Kidney tubule cell (primary cell): ENCODE measurements around the gene VPREB3.

ENCODE experiments used
- DNase-seq: peaks from one replicate; pipeline ENCODE4 v3.0.0-alpha.2; 2018; ENCODE audit warnings: low spot score

The VPREB3 gene

DNA sequence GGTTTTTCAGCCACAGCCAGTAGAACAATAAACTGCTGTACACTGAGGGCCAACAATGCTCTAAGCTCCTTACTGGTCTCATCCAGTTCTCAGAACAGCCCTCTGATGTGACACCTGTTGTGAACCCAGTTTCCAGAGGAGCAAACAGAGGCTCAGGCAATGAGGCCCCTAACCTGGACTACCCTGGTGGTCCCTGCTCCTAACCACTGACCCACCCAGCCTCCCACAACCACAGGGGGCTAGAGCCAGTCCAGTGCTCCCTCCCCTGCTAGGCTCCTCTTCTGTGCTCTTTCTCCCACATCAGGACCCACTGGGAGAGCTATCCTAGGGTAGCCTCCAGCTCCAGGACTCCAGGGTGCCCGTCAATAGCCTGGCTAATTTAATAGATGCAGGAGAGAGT, 28.5 kb upstream of the VPREB3 start:
- no peak for DNase-seq

DNA sequence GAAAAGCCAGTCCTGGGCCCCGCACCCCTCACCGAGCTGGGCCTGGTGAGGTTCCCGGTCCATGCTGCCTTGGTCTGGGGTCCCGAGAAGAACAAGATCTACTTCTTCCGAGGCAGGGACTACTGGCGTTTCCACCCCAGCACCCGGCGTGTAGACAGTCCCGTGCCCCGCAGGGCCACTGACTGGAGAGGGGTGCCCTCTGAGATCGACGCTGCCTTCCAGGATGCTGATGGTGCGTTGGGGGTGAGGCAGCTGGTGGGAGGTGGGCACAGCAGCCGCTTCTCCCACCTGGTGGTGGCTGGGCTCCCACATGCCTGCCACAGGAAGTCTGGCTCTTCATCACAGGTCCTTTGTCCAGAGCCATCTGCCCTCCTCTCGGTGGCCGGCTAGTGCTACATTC, 28.0 kb upstream of the VPREB3 start:
- no peak for DNase-seq

DNA sequence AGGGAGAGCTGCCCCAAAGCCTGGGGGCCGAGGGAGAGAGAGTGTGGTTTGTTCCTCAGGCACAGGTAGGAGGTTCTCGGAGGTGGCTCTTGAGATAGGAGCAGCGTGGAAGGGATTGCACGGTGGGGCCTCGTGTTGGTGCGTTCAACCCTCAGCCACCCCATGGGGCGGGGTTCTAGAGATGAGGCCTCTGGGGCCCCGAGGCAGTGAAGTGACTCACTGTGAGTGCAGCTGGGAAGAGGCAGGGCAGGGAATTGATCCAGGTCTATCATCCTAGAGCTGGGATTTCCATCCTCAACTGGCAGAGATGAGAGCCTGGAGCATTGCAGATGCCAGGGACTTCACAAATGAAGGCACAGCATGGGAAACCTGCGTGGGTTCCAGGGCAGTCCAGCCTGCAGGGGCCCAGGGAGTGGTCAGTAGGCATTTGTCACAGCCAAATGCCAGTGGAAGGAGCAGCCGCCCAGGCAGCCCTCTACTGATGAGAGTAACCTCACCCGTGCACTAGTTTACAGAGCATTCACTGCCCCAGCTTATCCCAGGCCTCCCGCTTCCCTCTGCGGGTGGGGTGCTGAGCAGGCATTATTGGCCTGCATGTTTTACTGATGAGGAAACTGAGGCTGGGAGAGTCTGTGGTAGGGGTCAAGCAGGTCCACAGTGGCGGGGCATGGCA, 27.4 kb upstream of the VPREB3 start:
- DNase-seq = peak; percentile 28

DNA sequence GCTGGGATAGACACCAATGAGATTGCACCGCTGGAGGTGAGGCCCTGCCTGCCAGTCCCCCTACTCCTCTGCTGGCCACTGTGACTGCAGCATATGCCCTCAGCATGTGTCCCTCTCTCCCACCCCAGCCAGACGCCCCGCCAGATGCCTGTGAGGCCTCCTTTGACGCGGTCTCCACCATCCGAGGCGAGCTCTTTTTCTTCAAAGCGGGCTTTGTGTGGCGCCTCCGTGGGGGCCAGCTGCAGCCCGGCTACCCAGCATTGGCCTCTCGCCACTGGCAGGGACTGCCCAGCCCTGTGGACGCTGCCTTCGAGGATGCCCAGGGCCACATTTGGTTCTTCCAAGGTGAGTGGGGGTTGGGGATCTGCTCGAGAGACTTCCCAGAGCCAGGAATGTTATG, 26.8 kb upstream of the VPREB3 start:
- no peak for DNase-seq

DNA sequence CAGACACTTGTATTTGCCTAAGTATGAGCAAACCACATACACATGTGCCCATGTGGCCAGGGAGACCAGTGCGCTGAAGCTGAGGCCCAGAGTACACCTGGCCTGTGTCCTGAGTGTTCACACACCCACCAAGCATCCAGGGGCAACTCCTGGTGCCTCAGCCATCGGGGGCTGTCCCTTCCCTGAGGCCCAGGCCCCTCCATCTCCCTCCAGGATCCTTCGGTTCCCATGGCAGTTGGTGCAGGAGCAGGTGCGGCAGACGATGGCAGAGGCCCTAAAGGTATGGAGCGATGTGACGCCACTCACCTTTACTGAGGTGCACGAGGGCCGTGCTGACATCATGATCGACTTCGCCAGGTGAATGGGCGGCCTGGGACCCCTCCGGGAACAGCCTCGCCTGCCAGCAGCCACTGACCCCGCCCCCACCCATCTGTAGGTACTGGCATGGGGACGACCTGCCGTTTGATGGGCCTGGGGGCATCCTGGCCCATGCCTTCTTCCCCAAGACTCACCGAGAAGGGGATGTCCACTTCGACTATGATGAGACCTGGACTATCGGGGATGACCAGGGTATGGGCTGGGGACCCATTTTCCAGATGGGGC, 26.0 kb upstream of the VPREB3 start:
- DNase-seq = no peak

DNA sequence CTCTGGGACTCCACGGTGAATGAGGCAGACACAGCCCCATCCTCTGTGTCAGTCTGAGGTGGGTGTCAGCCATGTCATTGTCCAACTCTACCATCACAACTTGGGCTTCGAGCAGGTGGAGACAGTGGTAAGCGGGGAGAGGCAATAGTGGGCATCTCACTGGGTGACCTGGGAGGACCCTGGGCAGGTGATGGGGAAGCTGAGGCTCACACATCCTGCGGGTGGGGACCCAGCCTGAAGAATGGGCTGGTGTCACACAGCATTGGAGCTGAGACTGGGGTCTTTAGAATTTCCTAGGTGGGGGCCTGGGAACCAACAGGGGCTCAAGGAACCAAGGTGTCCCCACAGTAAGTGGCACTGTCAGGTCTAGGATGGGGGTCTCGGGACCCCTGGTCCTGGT, 25.5 kb upstream of the VPREB3 start:
- DNase-seq = no peak

DNA sequence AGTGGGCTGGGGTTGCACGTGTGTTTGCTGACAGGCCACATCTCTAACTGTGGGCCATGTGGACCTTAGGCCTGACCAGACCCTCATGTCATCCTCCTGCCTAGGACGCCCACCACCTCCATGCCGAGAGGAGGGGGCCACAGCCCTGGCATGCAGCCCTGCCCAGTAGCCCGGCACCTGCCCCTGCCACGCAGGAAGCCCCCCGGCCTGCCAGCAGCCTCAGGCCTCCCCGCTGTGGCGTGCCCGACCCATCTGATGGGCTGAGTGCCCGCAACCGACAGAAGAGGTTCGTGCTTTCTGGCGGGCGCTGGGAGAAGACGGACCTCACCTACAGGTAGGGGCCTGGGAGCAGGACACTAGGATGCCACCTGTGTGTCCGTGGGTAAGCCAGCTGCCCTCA, 24.9 kb upstream of the VPREB3 start:
- DNase-seq = no peak

DNA sequence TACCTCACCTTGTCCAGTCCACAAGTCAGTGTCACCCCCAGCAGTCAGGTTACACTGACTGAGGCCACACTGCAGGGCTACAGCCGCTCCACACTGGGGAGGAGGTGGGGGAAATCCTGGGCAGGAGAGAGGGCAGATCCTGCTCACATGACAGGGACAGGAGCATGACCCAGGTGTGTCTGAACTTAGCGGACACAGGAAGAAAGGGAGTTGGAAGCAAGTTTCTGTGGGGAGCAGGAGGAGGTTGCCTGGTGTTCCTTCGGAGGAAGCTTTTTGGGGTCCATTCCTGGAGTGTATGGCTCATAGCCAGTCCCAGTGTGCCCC, 24.3 kb upstream of the VPREB3 start:
- no peak for DNase-seq

DNA sequence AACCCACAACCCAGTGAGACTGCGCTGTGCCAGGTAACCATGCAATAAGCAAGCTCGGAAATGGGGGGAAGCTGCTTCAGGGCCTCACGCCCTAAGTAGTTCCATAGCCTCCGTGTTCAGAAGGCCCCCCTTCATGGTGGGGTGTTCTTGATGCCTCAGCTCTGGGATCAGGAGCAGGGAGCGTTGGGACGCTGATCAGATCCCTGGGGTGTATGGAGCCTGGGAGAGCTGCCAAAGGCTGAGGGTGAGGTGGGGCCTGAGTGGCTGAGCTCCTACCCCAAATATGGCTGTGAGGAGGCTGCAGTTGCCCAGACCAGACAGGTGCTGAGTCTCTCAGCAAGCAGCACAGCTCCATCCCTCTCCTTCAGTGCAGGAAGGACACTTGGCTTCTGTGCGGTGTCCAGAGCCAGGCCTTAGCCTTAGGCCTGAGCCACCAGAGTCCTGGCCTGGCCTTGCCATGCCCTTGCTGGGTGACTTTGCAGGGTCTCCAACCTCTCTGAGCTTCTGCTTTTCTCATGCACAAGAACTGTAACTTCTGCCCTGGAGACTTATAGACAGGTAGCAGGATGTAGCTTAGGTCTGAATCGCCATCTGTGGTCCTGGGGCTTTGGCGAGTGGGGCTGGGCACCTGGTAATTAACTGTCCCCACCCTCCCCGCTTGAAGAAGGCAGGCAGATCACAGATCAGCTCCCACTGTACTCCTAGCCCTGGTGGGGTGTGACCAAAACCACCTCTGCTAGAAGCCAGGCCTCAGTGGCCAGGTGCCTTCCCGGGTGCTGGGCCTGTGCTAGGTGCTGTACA, 23.8 kb upstream of the VPREB3 start:
- DNase-seq = no peak

DNA sequence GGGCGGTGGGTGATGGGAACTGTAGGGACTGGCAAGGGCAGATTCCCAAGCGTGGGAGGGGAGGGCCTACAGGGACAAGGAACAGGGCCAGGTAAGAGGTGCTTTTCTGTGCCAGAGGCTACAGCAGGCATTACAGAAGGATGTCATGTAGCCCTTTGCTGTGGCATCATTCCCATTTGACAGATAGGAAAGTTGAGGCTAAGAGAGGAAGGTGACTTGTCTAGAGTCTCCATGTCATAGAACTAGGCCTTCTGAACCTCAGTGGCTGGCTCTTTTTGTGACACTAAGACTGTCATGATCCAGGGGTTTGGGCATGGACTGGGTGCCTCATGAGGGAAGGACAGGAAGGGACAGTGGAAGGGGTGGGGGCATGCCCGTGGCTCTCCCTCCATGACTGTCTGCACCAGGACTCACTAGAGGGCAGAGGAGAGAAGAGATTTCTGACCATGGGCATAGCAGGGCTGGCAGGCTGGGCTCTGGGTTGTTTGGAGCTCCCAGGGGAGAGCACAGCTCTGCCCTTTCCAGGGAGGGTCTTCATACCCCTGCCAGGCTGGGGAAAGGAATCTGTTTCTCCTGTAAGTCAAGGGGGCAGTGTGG, 21.7 kb upstream of the VPREB3 start:
- no peak for DNase-seq

DNA sequence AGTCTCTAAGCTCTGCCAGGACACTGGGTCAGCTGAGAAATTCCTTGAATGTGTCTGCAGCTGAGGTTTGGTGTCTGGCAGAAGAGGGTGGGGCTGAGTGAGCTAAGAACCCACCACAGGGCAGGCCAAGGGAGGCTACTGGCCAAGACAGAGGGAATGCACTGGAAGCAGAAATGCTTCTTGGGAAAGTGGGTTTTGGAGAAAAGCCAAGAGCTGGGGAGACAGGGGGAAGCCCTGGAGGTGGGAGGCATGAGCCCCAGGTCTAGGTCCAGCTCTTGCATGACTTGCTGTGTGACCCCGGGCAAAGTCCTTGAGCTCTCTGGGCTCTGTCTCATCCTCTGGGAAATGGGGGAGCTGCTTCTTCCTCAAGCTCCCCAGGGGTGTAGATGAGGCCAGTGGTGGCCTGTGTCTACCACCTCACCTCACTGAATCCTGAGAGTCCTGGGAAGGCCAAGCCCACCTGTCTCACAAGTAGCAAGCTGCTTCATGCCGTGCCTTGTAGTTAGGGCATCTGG, 20.8 kb upstream of the VPREB3 start:
- peak; percentile 49 for DNase-seq

DNA sequence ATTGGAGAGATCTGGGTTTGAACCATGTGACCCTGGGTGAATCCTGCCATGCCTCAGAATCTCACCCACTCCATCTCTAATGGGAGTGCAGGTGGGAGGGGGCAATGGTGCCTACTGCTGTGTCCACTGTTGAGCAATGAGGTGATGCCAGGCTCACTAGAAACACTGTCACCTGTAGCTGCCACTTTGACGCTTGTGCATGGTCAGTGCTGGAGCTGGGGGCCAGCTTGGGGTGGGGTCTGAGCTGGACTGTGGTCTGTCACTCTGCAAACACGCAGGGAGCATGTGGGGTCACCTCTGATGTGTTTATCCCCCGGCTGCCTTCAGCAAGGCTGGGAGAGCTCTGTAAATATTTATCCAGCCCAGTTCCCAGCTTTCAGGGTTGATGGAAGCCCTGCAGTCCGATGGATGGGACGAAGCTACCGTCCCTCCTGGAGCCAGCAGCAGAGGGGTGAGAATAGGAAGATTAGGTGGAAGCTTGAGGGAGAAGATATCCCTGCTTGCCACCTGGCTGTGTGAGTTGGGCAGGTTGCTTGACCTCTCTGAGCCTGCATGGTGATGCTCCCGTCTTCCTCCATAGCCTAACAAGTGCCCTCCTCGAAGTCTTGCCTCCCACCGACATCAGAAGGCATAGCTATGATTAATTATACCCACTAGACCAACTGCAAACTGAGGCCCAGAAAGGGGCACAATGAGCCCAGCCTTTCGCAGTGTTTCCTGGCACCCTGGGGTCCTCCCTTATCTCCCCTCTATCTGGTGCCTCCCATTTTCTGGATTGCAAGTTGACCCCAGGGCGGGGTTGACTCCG, 20.1 kb upstream of the VPREB3 start:
- DNase-seq = no peak

DNA sequence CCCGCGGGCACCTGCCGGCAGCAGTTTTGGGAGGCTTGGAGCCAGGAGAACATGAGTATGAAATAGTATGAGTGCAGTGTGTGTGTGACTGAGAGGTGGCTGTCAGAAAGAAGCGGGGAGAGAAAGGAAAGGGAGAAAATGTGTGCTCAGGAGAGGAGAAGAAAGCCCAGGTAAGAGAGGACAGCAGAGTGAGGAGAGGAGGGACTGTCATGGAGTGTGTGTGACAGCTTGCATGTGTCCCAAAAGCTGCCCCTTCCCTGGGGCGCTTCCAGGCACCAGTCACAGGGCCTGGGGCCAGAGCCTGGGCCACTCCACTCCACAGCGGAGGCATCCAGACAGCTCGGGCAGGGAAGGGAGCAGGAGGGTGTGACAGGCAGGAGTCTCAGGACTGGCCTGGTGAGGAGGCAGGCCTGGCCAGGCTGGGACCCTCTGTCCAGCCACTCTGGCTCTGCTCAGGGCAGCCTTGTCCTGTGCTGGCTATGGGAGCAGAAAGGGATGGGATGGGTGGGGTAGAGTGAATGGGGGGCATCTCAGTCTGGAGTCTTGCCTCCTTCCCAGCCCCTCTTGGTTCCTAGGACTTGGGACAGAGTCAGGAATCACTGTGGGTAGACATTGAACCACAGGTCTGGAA, 19.4 kb upstream of the VPREB3 start:
- no peak for DNase-seq

DNA sequence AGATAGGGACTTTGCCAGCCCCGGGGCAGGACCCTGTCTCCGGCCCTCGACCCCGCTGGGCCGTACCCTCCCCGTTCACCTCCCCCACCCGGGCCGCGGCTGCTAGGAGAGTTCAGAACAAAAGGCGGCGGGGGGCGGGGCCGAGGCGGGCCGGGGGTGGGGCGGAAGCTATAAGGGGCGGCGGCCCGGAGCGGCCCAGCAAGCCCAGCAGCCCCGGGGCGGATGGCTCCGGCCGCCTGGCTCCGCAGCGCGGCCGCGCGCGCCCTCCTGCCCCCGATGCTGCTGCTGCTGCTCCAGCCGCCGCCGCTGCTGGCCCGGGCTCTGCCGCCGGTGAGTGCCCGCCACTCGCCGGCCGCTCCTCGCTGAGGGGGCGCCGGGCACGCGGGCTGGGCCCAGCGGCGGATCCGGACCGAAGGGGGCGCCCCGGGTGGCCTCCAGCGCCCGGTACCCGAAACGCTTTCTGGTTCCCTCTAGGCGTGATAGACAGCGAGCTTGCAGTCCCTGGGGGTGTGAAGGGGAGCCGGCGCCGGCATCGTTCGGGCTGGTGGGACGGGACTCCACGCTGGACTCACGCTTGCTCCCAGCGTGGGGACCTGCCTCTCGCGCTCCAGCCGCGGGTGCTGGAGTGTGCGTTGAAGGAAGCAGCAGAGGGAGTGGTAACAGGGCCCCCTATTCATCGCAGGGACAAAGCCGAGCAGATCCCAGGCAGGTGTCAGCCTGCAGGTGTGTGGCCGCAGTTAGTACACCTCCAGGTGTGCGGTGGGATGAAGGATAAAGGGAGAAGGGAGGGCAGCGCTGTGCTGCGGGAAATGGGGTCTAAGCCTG, 18.6 kb upstream of the VPREB3 start, which contains the start of gene MMP11:
Gene MMP11, plus strand, starts transcription at position 201 of the 825 bp plus-strand sequence. Its CDS starts 22 bp downstream, at position 223.
- DNase-seq = peak; percentile 43

DNA sequence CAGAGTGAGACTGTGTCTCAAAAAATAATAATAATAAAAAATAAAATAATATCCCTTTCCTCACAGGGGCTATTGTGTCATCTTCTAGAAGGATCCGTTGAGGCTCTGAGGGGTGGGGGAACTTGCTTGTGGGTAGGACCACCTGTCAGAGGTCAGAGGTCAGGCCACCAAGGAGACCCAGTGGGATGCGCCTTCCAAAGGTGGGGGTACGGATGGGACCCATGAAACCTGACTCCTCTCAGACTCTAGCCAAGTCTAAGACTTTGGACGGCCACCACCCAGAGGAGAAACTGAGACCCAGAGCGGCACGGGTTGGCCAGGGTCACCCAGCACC, 18.1 kb upstream of the VPREB3 start:
- DNase-seq = no peak

DNA sequence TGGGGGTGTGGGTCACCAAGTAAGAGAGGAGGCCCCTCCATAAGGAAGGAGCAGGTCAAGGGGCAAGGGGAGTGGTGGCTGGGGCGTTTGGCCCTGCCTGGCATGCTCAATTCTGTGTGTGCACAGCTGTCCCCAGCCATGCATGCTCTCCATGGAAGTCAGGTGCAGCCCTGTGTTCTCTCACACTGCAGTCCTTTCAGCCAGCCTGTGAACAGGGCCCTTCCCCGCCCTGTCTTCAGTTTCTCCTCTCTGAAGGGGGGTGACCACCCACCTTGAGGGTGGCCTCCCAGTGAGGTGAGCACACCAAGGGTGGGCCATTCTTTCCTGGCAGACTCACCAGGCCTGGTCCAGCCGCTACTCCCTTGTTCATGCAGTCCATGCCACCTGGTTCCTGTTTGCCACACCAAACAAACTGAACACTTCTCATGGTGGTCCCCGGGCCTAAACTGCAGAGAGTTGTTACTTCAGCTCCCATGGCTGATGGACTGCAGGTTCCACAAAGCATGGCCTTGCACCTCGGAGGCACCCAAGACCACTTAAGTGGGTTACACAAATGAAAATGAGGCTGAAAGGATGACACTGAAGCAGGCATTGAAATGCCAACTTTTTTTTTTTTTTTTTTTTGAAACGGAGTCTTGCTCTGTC, 15.2 kb upstream of the VPREB3 start:
- DNase-seq = no peak

DNA sequence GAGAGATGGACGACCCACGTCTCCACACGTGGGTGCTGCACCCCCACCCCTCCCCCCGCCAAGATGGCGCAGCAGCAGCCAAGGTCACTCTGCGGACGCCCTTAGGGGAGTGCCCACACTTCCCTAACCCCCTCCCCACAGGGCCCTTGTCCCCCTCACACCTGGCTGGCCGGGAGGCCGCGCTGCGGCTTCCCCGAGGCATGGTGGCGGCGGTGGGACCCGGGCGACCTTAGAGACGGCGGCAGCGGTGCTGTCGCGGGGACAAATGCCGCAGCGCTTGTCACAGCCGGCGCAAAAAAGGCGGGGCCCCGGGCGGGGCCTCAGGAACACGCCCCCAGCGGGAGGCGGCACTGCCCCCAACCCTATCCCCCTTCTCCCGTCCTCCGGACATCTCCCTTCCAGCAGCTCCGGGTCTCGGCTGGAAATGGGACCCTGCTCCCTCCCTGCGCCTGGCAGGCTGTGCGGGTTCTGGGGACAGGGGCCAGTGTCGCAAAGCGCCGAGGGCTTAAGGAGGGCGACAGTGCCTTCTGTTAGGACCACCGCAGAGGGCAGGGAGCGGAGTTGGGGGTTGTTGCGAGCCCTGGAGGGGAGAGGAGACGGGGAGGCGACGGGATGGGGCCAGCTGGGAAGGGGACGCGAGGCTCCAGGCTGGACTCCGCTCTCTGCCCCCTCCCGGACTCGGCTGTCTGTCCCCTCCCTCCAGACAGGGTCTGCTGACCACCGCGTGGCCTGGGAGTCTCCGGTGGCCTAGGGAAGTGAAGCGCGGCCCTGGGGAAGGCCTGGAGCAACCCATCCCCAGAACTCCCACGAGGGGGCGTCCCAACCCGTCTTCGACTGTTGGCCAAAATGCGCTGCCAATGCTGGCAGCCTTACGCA, 13.7 kb upstream of the VPREB3 start, which contains the start of gene CHCHD10:
Gene CHCHD10, minus strand, starts transcription at position 300 of the 876 bp plus-strand sequence. Its CDS starts 98 bp downstream, at position 202.
- peak; percentile 70 for DNase-seq

DNA sequence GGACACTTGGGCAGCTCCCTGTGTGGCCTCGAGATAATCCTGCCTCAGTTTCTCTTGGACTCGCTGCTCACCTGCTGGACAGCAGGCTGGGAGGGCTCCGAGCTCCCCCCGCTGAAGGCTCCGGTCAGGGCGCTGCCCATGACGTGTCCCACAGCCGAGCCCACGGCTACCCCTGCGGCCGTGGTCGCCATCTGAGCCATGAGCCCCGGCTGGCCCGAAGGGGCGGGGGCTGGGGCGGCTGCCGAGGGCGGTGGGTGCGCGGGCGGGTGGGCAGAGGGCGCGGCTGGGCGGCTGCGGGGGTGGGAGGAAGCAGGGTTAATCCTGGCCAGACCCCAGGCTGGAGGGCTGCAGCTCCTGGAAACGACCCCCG, 13.1 kb upstream of the VPREB3 start:
- no peak for DNase-seq
